RWPE1 (cell line): ENCODE measurements around the gene TMEM244.

Experiments
- CTCF ChIA-PET: fragments of 350-600 bp; sonication (Branson Sonifier 250); formaldehyde crosslinking; extraction: SDS; loops from one replicate; lab custom pipeline; 2021; lab: Yijun Ruan, JAX
- POLR2A ChIA-PET: fragments of 400-600 bp; formaldehyde crosslinking; extraction: SDS; loops from one replicate; lab custom pipeline; 2020; ENCODE audit warnings: antibody characterized with exemption; ENCODE audit not compliant: low non-redundant PET; lab: Yijun Ruan, JAX
- DNase-seq: peaks from one replicate; pipeline ENCODE4 v3.0.0; 2012; ENCODE audit warnings: low spot score
- H3K27ac ChIP-seq: fragments of 450-650 bp; 2 replicates; pipeline ENCODE4 v1.5.1; 2017
- CTCF ChIP-seq: fragments of 450-650 bp; conservative IDR thresholded peaks from 2 replicates; pipeline ENCODE4 v1.5.1; 2017; ENCODE audit warnings: low read depth, mild to moderate bottlenecking

TMEM244 gene

GRCh38 chr6:129863664-129864063 is 2.5 kb upstream of the TMEM244 start:
- ChIA-PET CTCF (interaction anchor here (1.1 kb wide), 1 partner anchor 26 kb away, joined by 3 read pairs; no protein-coding TSS in a partner anchor), POLR2A (no interaction called here)
- TF ChIP-seq CTCF = no peak
- peak; percentile 43 for DNase-seq
- no peak overlapping the region; the same call in 1 of the 2 replicates for H3K27ac ChIP-seq

DNA sequence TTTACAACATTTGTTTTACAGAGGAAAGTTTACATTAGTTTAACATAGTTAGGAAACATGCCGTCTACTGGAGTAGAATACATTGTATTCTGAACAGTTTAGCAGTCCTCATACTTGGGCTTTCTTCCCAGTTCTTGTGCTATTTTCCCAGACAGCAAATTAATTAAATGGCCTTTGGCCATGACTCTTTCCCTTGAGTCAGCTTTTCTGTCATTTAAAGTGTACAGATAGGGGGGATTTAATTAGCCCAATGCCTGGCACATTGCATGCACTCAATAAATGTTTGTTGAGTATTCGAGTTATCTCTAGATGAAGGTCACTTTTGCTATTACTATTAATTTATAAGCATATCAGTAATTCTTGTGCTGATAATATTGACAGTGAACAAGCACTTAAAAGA is 1.6 kb downstream of the TMEM244 start:
- no peak overlapping the region for H3K27ac ChIP-seq
- no peak for TF ChIP-seq CTCF
- ChIA-PET CTCF (no interaction called here), POLR2A (no interaction called here)
- no peak for DNase-seq

- DNase-seq = no peak
- POLR2A ChIA-PET = no interaction called here
- H3K27ac ChIP-seq = no peak overlapping the region
- no peak for TF ChIP-seq CTCF
- CTCF ChIA-PET = no interaction called here
Measured at GRCh38 chr6:129857838-129858237, 3.3 kb downstream of the TMEM244 start.

GRCh38 chr6:129853996-129854711 is 7.0 kb downstream of the TMEM244 start:
- POLR2A ChIA-PET = no interaction called here
- no peak for TF ChIP-seq CTCF
- CTCF ChIA-PET = interaction anchor here (0.6 kb wide), 1 partner anchor 29 kb away, joined by 4 read pairs; no protein-coding TSS in a partner anchor

GRCh38 chr6:129852257-129852858 is 8.8 kb downstream of the TMEM244 start:
- ChIA-PET CTCF (interaction anchor here (0.7 to 1.2 kb wide), 2 partner anchors 15 to 84 kb away, joined by 3 read pairs; no protein-coding TSS in a partner anchor), POLR2A (no interaction called here)
- DNase-seq = no peak
- H3K27ac ChIP-seq = no peak overlapping the region
- TF ChIP-seq CTCF = no peak

More at GRCh38 chr6:129853996-129854711, 7.0 kb downstream of the TMEM244 start:
- DNase-seq = peak; percentile 17
- no peak overlapping the region for H3K27ac ChIP-seq

DNA sequence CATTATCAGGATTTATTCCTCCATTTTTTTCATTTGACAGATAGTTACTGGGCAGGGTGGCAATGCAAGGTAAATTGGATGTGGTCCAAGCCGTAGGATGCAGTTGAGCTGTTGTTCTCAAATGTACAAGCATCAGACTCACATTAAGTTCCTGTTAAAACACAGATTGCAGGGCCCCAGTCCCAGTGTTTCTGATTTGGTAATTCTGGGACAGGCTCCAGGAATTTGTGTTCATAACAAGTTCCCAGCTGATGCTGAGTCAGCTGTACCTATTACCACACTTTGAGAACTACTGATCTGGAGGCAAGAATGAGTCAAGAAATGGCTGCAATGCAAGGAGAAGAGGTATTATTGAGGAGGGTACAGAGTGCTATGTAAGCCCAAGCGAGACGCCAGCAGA is 11.7 kb downstream of the TMEM244 start:
- CTCF ChIA-PET = interaction anchor here (0.7 kb wide), 1 partner anchor 131 kb away, joined by 4 read pairs; no protein-coding TSS in a partner anchor

More for the DNA sequence above, 11.7 kb downstream of the TMEM244 start:
- POLR2A ChIA-PET = no interaction called here
- TF ChIP-seq CTCF = no peak
- H3K27ac ChIP-seq = no peak overlapping the region
- DNase-seq = peak; percentile 46
